T-helper 9 cell (primary cell): ENCODE measurements around the gene MAP3K19.
"Not testable (repeated sequence)": the region's sequence is repeated elsewhere in the genome, so short reads cannot be mapped to it uniquely, and the experiment has no call there.

Experiments
- DNase-seq: peaks from one replicate; pipeline ENCODE4 v3.0.0-alpha.2; 2020
- total RNA-seq, 2 donors: gene quantifications; one replicate each; lab custom pipeline; 2026; lab: John Stamatoyannopoulos, UW

Gene MAP3K19, protein sequence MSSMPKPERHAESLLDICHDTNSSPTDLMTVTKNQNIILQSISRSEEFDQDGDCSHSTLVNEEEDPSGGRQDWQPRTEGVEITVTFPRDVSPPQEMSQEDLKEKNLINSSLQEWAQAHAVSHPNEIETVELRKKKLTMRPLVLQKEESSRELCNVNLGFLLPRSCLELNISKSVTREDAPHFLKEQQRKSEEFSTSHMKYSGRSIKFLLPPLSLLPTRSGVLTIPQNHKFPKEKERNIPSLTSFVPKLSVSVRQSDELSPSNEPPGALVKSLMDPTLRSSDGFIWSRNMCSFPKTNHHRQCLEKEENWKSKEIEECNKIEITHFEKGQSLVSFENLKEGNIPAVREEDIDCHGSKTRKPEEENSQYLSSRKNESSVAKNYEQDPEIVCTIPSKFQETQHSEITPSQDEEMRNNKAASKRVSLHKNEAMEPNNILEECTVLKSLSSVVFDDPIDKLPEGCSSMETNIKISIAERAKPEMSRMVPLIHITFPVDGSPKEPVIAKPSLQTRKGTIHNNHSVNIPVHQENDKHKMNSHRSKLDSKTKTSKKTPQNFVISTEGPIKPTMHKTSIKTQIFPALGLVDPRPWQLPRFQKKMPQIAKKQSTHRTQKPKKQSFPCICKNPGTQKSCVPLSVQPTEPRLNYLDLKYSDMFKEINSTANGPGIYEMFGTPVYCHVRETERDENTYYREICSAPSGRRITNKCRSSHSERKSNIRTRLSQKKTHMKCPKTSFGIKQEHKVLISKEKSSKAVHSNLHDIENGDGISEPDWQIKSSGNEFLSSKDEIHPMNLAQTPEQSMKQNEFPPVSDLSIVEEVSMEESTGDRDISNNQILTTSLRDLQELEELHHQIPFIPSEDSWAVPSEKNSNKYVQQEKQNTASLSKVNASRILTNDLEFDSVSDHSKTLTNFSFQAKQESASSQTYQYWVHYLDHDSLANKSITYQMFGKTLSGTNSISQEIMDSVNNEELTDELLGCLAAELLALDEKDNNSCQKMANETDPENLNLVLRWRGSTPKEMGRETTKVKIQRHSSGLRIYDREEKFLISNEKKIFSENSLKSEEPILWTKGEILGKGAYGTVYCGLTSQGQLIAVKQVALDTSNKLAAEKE (N-terminal part only)
- total RNA-seq, result 0 to 0.14 reads per million in 2 donors

- DNase-seq, result no peak
Measured at GRCh38 chr2:135047300-135047699, at the start of gene MAP3K19. TSS of gene MAP3K19 (minus strand) at chr2:135047447. CDS start at chr2:135024647, 22,800 bp downstream.

DNA sequence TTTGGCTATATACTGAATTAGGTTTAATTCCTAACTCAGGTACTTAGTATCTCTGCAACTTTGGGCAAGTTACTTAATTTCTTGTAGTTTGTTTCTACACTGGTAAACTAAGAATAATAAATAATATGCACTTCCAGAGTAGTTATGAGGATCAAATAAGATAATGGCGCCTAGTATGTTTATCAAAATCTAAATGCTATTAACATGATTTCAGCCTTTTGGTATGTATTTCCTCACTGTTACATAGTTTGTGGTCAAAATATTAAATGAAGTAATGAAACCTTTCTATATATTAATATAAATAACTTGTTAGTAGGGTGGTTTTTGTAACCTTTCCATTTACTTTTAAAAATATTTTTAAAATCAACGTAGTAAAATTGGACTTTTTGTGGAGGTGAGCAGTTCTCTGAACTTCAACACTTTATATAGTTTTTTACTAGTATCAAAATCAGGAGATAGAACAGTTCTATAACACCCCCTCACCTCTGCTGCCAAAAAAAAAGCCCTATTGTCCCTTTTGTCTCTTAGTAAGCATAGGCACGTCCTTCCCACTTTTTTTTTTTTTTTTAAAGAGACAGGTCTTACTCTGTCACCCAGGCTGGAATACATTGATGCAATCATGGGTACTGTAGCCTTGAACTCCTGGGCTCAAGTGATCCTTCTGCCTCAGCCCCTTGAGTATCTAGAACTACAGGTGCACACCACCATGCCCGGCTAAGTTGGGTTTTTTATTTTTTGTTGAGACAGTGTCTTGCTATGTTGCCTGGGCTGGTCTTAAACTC lies 49.6 kb upstream of the MAP3K19 start:
- no peak for DNase-seq

- DNase-seq, result no peak
Measured at GRCh38 chr2:135095591-135095990, 48.3 kb upstream of the MAP3K19 start.

DNA sequence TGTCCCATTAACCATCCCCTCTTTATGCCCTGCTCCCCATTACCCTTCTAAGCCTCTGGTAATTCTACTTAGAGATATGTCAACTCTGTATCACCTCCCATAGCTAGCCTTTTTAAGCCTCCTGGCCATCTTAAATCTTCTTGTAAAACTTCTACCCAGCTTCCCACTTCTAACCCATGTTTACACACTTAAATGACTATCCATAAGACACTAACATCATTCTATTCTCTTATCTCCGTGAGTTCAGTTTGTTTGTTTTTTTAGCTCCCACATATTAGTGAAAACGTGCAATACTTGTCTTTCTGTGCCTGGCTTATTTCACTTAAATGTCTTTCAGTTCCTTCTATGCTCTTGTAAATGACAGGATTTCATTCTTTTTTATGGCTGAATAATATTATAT lies 47.3 kb upstream of the MAP3K19 start:
- DNase-seq, result no peak

DNA sequence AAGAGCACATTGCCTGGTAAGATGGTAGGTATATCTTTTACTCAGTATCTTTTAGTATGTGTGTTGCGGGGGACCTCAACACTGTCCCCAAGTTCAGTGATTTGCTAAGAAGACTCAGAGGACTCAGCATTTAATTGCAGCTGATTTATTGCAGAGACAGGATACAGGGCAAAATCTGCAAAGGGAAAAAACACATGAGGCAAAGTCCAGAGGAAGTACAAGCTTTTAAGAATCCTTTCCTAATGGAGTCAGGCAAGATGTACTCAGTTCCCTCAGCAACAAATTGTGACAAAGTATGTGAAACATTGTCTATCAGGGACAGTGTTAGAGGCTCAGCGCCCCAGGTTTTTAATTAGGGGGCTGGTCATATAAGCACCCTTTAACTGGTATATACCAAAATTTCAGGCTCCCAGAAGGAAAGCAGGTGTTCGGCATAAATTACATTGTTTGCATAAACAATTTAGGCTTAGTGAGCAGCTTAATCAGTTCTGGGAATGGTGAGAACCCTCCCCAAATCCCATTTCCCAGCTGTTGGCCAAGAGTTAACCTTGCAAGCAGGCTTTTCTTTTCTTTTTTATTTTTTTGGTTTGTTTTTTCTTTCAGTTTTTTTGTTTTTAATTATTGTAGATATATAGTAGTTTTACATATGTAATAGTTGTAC lies 46.6 kb upstream of the MAP3K19 start:
- no peak for DNase-seq

DNA sequence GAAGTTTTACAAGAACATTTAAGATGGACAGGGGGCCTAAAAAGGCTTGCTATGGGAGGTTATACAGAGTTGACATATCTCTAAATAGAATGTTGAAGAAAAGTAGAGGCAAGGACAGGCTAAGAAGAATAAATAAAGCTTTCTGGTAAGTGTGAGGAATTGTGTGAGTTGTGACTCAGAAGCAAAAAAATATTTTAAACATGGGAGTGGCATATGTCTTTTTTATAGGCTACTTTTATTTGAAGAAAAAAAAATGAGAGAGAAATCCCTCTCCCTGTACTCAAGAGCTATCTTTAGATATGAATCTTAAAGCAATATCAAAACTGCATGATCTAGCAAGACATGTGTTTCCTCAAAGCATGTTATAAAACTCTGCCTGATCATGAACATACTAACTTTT lies 45.9 kb upstream of the MAP3K19 start:
- no peak for DNase-seq

GRCh38 chr2:135091681-135092080 lies 44.4 kb upstream of the MAP3K19 start:
- no peak for DNase-seq

- DNase-seq, result not testable (repeated sequence)
Measured at GRCh38 chr2:135089597-135089996, 42.4 kb upstream of the MAP3K19 start.

DNA sequence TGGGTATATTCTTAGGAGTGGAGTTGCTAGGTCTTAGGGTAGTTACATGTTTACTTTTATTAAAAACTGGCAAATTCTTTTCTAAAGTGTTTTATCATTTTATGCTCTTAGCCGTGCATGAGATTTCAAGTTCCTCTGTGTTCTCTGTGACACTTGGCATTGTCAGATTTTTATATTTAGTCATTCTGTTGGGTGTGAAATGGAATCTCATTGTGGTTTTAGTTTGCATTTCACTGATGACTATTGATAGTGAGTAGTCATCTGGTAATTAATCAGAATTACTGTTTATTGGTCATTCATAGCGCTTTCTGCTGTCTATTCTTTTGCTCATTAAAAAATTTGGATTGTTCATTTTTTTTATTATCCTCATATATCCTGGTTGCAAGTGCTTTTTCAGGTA lies 39.0 kb upstream of the MAP3K19 start:
- DNase-seq, result no peak

DNA sequence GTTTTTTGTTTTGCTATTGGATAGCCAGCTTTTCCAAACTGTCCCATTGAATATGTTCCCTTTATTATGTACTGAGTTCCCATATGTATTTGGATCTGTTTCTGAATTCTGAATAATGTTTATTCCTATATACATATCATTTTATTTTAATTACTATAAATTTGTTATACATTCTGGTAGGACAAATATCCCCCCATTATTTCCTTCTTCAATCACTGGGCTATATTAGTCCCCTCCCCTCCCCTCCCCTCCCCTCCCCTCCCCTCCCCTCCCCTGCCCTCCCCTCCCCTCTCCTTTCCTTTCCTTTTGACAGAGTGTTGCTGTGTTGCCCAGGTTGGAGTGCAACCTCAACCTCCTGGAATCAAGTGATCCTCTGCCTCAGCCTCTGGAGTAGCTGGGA lies 31.2 kb upstream of the MAP3K19 start:
- no peak for DNase-seq

- no peak for DNase-seq
Measured at GRCh38 chr2:135076556-135076955, 29.3 kb upstream of the MAP3K19 start.

- DNase-seq, result no peak
Measured at GRCh38 chr2:135074216-135074615, 27.0 kb upstream of the MAP3K19 start.

DNA sequence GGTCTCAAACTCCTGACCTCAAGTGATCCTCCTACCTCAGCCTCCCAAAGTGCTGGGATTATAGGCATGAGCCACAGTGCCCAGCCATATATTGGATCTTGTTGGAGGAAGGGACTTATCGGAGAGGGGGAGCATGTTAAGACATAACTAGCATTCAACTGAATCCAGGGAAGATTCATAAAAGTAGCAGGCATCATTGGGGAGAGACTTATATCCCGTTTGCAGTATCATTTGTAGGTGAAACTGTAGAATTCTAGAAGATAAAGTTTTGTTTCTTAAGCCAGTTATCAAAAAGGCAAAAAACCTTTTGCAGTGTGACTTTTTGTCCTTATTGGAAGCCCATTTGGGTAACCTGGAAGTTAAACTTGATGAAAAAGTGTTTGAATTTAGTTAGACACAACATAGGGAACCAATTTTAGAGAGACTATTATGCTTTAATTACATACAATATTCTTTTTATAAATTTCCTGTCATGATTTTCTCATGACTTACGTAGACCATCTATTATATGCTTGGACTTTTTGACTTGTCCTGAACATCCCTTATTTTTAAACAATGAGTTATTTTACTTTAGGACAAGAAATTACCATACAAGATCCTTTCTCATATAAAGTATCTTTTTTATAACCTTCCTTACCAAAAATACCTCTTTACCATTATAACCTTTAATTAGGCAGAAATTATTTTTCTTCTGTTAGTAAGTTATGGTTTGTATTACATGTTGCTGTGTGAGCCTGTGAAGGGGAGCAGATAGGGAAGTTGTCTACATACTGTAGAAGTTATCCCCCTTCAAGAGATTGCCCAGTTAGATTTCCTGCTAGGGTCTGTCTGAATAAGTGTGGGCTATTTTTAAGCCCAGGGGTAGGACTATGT lies 25.1 kb upstream of the MAP3K19 start:
- DNase-seq, result no peak

- no peak for DNase-seq
Measured at GRCh38 chr2:135066710-135067109, 19.5 kb upstream of the MAP3K19 start.

DNA sequence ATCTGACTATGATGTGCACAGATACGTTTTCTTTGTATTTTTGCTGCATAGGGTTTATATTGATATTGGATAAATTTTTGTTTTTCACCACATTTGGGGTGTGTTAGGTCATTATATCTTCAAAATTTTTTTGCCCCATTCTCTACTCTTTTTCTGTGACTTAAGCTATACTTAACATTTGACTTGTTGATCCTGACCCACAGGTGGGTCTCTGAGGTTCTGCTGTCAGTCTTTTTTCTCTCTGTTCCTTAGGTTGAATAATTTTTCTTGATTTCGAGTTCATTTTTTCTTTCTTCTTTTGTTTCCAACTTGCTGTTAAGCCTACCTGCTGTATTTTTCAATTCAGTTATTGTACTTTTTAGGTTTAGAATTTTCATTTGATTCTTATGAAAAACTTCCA lies 16.9 kb upstream of the MAP3K19 start:
- no peak for DNase-seq

DNA sequence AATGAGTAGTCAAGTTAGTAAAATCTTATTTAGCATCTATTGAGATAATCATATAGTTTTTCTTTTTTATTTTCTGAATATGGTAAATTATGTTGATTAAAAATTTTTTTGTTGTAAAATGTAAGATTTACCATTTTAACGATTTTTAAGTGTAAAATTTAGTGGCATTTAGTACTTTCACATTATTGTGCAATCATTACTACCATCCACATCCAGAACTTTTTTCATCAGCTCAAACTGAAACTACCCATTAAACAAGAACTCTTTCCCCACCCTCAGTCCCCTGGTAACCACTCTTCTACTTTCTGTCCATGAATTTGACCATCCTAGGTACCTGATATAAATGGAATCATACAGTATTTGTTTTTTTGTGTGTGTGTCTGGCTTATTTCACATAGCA lies 16.0 kb upstream of the MAP3K19 start:
- DNase-seq, result no peak

DNA sequence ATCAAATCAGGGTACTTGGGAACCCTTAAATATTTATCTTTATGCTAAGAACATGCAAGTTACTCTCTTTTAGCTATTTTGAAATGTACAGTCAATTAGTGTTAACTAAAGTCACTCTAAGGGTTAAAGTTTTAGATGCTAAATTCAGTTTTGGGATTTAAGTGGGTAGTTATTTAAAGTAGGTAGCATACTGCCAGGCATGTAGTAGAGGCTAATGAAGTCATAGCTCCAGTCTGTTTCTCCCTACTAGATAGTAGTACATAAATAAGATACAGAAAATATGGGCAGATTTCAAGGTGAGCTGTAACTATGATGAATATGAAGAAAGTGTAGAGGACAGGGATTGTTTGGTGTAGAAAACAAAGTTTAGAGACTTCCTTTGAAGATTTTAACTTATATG lies 12.3 kb upstream of the MAP3K19 start:
- DNase-seq, result no peak

GRCh38 chr2:135056790-135057189 lies 9.5 kb upstream of the MAP3K19 start:
- DNase-seq, result no peak

GRCh38 chr2:135055182-135055786 lies 8.0 kb upstream of the MAP3K19 start:
- no peak for DNase-seq

- DNase-seq, result no peak
Measured at GRCh38 chr2:135052997-135053474, 5.8 kb upstream of the MAP3K19 start.
